Gastroesophageal sphincter (tissue), 4 donors: ENCODE data around the gene IL31. TPM values are rescaled to one million over a fixed set of nuclear protein-coding genes. Genes with fewer than 3 reads are reported as not detected.

ENCODE experiments used
- ATAC-seq: fragments of 150-250 bp; one replicate; pipeline ENCODE4 v1.9.1; 2016; ENCODE audit warnings: mild to moderate bottlenecking, moderate library complexity
- H3K27ac ChIP-seq, 4 donors: fragments of 200-600 bp; sonication (generic) in 3 of 4; 1 replicate in 3 of 4; 2 replicates in 1 of 4; pipeline ENCODE4 v1.5.1; 2016 to 2019
- H3K27me3 ChIP-seq: fragments of 200-600 bp; sonication (generic); one replicate; pipeline ENCODE4 v1.5.1; 2019
- H3K36me3 ChIP-seq, 2 donors: fragments of 200-600 bp; sonication (generic); one replicate each; pipeline ENCODE4 v1.5.1; 2019; ENCODE audit warnings: control low read depth in 1 of 2
- H3K4me1 ChIP-seq, 3 donors: fragments of 200-600 bp; sonication (generic); 1 replicate in 2 of 3; 2 replicates in 1 of 3; pipeline ENCODE4 v1.5.1; 2016 to 2019; ENCODE audit warnings: control low read depth in 2 of 3
- H3K4me3 ChIP-seq, 2 donors: fragments of 200-600 bp; sonication (generic); one replicate each; pipeline ENCODE4 v1.5.1; 2019; ENCODE audit warnings: mild to moderate bottlenecking in 1 of 2, moderate library complexity in 1 of 2
- H3K9me3 ChIP-seq, 3 donors: fragments of 200-600 bp; sonication (generic); one replicate each; pipeline ENCODE4 v1.5.1; 2017 to 2019; ENCODE audit warnings: control low read depth in 2 of 3
- EP300 ChIP-seq: sonication (generic); formaldehyde crosslinking; IDR thresholded peaks from one replicate; pipeline ENCODE4 v1.6.1; 2017; ENCODE audit warnings: antibody characterized with exemption, mild to moderate bottlenecking
- POLR2A ChIP-seq, 2 donors: fragments of 450-650 bp; IDR thresholded peaks; one replicate each; pipeline ENCODE4 v1.6.1; 2017; ENCODE audit warnings: antibody characterized with exemption in 2 of 2, mild to moderate bottlenecking in 2 of 2, moderate library complexity in 1 of 2
- POLR2AphosphoS5 ChIP-seq: sonication (generic); formaldehyde crosslinking; IDR thresholded peaks from one replicate; pipeline ENCODE4 v1.6.1; 2017; ENCODE audit warnings: antibody characterized with exemption
- WGBS, 2 donors: methylation state at CpG; one replicate each; pipeline ENCODE4 v1.1.5; 2018; ENCODE audit warnings: low coverage in 1 of 2; 5-methylcytosine and 5-hydroxymethylcytosine counted together
- total RNA-seq, 4 donors: library from RNA; depleted of rRNA; stranded (reverse); fragments of >200 nt; gene quantifications; one replicate each; pipeline ENCODE4 v1.1.0, GENCODE V29; 2016
- TF ChIP-seq, protein P1 (sequence below), 4 experiments: fragments of 200-600 bp in 2 of 4; fragments of 450-650 bp in 2 of 4; sonication (generic) in 1 of 4; IDR thresholded peaks; one replicate each; pipeline ENCODE4 v1.5.1; 2017 to 2019; ENCODE audit warnings: antibody characterized with exemption in 4 of 4, mild to moderate bottlenecking in 2 of 4, moderate library complexity in 2 of 4

The IL31 gene
- total RNA-seq, 4 donors from 2014 or later, result not detected

DNA sequence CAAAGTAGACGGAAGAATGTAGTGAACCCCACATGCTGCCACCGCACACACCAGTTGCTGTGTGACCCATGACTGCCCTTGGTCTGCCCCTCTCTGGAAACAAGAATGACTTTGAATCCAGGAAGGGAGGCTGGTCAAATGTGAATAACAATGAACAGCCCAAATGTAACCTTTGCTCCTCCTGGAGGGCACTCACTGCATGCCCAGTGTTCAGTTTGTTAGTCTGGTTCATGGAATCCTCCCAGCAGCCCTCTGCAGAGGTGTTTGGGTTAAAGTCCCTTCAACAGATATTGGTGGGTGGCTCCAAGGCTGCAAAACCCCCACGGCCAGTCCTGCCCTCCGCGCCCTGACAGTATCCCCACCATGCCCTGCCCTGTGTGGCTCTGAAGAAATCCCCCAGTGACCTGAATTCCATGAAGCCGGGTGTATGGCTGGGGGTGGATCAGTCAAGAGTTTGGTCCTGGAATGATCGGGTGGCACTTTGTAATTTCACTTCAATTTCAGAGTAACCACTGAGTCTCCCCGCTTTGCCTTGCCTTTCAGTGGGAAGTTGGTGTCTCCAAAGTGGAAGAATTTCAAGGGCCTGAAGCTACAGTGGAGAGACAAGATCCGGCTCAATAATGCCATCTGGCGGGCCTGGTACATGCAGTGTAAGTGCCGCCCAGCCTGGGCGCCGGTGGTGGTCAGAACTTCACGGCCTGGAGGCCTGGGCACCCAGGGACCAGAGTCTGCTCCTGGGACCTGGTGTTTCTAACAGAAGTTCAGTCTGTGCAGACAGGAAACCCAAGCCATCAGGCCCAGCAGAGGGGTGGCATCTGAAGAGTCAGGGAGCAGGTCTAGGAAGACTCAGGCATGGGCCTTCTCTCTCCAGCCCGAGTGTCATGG, 47.1 kb downstream of the IL31 start:
- Histone ChIP-seq H3K4me1 (peaks cover 0 to 60% (median 14%) of the 10 kb centered on the region in 3 donors), H3K27me3 (no peaks in the 10 kb centered on the region), H3K4me3 (no peak overlapping the region), H3K27ac (no peak overlapping the region), H3K9me3 (no peaks in the 10 kb centered on the region), H3K36me3 (peaks cover 0 to 50% of the 10 kb centered on the region in 2 donors)
- 88 to 100% methylated on average over 1 to 2 of the region's 15 CpGs for WGBS, 2 donors
- no peak for TF ChIP-seq POLR2A (IDR thresholded peaks at IDR 0.05)
- TF ChIP-seq POLR2AphosphoS5, result no peak
- TF ChIP-seq, protein P1, sequence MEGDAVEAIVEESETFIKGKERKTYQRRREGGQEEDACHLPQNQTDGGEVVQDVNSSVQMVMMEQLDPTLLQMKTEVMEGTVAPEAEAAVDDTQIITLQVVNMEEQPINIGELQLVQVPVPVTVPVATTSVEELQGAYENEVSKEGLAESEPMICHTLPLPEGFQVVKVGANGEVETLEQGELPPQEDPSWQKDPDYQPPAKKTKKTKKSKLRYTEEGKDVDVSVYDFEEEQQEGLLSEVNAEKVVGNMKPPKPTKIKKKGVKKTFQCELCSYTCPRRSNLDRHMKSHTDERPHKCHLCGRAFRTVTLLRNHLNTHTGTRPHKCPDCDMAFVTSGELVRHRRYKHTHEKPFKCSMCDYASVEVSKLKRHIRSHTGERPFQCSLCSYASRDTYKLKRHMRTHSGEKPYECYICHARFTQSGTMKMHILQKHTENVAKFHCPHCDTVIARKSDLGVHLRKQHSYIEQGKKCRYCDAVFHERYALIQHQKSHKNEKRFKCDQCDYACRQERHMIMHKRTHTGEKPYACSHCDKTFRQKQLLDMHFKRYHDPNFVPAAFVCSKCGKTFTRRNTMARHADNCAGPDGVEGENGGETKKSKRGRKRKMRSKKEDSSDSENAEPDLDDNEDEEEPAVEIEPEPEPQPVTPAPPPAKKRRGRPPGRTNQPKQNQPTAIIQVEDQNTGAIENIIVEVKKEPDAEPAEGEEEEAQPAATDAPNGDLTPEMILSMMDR (IDR thresholded peaks at IDR 0.05), result peak in 3 of 4 experiments; percentile 15 to 47 (median 16)
- ATAC-seq, result no peak

DNA sequence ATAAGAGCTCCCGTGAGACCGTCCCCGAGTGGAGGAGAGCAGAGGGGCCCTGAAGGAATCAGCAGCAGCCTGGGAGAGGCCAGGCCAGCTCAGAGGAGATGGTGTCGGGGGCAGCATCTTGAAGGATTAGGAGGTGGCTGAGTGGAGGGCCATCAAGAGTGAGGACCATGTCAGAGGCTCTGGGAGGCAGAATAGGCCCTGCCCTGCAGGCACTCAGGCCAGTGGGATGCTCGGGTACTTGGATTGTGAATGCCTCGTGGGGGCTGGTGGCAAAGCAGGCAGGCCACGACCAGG, 47.7 kb downstream of the IL31 start:
- peaks cover 0 to 66% (median 21%) of the 10 kb centered on the region in 3 donors for H3K4me1 ChIP-seq
- WGBS, 2 donors, result 44 to 77% methylated on average over 3 to 4 of the region's 7 CpGs
- H3K27me3 ChIP-seq, result no peaks in the 10 kb centered on the region

DNA sequence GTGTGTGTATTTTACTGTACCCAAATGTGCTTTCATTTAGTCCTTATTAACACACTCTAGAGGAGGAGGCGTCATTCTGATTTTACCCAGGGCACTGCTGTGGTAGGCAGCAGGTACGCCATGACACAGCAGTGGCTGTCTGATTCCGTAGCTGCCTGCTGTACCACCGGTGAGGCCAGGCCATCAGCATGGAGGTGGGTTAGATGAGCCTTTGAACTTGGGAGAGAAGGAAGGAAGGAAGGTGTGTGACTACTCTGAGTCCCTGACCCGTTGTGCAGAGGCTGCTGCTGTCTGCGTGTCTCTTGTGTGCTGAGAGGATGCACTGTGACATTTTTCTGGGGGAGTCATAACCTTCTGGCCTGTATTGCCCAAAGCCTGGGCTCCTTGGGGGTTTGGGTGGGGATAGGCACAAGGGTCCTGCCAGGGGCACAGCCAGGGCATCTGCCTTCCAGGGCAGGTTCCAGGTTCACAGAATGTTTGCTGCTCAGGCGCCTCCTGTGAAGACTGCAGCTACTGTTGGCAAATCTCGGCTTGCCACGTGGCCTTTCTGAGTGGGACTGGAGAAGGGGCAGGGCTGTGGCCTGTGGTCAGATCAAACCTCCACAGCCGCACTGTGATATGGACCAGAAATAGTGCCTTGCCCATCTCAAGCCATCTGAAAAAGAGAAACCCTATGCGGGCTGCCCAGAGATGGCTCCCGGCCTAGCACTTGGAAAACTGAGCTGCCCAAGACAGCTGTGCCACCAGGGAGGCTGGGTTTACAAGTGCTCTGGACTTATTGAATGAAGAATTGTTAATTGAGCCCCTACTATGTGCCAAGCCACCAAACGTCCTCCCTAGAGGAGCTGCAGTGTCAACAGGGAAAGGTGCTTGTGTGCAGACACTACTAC, 48.3 kb downstream of the IL31 start:
- Histone ChIP-seq H3K4me3 (no peak overlapping the region), H3K27ac (peak overlapping the region in 1 of 4 donors; percentile 24), H3K36me3 (peaks cover 0 to 38% of the 10 kb centered on the region in 2 donors), H3K27me3 (no peaks in the 10 kb centered on the region), H3K4me1 (peaks cover 0 to 72% (median 21%) of the 10 kb centered on the region in 3 donors), H3K9me3 (no peaks in the 10 kb centered on the region)
- ATAC-seq, result no peak
- 33 to 77% methylated on average over 2 to 5 of the region's 13 CpGs for WGBS, 2 donors
- no peak for TF ChIP-seq EP300
- TF ChIP-seq, protein P1 (IDR thresholded peaks at IDR 0.05), result no peak
- TF ChIP-seq POLR2AphosphoS5, result no peak
- no peak for TF ChIP-seq POLR2A (IDR thresholded peaks at IDR 0.05)

More for the DNA sequence above, 47.7 kb downstream of the IL31 start:
- H3K36me3 ChIP-seq, result peaks cover 0 to 44% of the 10 kb centered on the region in 2 donors
- TF ChIP-seq, protein P1 (IDR thresholded peaks at IDR 0.05), result no peak
- TF ChIP-seq POLR2A (IDR thresholded peaks at IDR 0.05), result no peak
- TF ChIP-seq POLR2AphosphoS5, result no peak
- TF ChIP-seq EP300, result no peak
- no peak for ATAC-seq
- no peak overlapping the region for H3K4me3 ChIP-seq
- no peaks in the 10 kb centered on the region for H3K9me3 ChIP-seq
- no peak overlapping the region for H3K27ac ChIP-seq

DNA sequence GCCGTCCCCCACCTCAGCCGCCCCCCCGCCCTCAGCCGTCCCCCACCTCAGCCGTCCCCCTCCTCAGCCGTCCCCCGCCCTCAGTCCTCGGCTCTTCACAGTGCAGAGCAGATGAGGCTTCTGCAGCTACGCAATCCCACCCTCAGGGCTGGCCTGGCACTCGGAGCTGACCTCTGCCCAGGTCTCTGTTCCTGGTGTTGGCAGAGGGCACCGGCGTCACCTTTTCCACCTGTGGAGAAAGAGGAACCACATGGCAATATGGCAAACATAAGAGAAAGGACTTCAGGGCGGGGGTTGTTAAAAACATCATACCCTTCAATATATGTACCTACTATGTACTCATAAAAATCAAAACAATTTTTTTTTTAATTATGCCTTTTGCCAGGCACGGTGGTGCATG, 49.7 kb downstream of the IL31 start:
- no peak overlapping the region for H3K4me3 ChIP-seq
- WGBS, 2 donors, result 20 to 58% methylated on average over 1 to 4 of the region's 14 CpGs
- TF ChIP-seq EP300, result no peak
- no peak for TF ChIP-seq POLR2AphosphoS5
- TF ChIP-seq, protein P1 (IDR thresholded peaks at IDR 0.05), result no peak
- TF ChIP-seq POLR2A (IDR thresholded peaks at IDR 0.05), result no peak
- H3K9me3 ChIP-seq, result no peaks in the 10 kb centered on the region
- H3K27me3 ChIP-seq, result no peaks in the 10 kb centered on the region
- ATAC-seq, result no peak
- H3K36me3 ChIP-seq, result peaks cover 0 to 24% of the 10 kb centered on the region in 2 donors
- H3K27ac ChIP-seq, result no peak overlapping the region
- peaks cover 0 to 81% (median 21%) of the 10 kb centered on the region in 3 donors for H3K4me1 ChIP-seq
